ENCODE results near the gene AKR1E2. TPM values are rescaled to one million over a fixed set of nuclear protein-coding genes. Genes with fewer than 3 reads are reported as not detected.

Gene AKR1E2
- total and polyA plus RNA-seq, 9 of the 15 experiments (the other 6 are each of a cell fraction or from before 2014, with no cell fraction given), result 4.2 to 16.6 (median 9.8) TPM

- peak; percentile 56 for TF ChIP-seq VEZF1 (CRISPR knock-in tag; IDR thresholded peaks at IDR 0.05)
- no peak for TF ChIP-seq STAG1 (CRISPR knock-in tag; IDR thresholded peaks at IDR 0.05; ENCODE audit: borderline replicate concordance)
- TF ChIP-seq MCM7 (IDR thresholded peaks at IDR 0.05), result no peak
- peak; percentile 41 for TF ChIP-seq ZBTB1 (CRISPR knock-in tag; IDR thresholded peaks at IDR 0.05; ENCODE audit: borderline replicate concordance, low read depth)
- no peak for TF ChIP-seq SMARCE1 (IDR thresholded peaks at IDR 0.05)
- no peak for TF ChIP-seq RBM15 (IDR thresholded peaks at IDR 0.05; ENCODE audit: insufficient read depth, low read length)
- 0 out of 4 replicates have a peak, but pooled peaks of 1 of the 2 experiments have one; percentile 27 for TF ChIP-seq MNT (conservative IDR thresholded peaks at IDR 0.05)
- no peak for TF ChIP-seq HDGF (IDR thresholded peaks at IDR 0.05)
- TF ChIP-seq ZNF507 (tag; conservative IDR thresholded peaks at IDR 0.05), result no peak
- TF ChIP-seq XRCC4 (IDR thresholded peaks at IDR 0.05; ENCODE audit: extremely low read depth, insufficient read depth, insufficient read length), result no peak
- TF ChIP-seq CREB1 (IDR thresholded peaks at IDR 0.05), result no peak; the same call in 1 of the 2 replicates
- TF ChIP-seq CREB1 (CRISPR knock-in tag; IDR thresholded peaks at IDR 0.05), result no peak; the same call in 1 of the 2 replicates
- TF ChIP-seq E2F4 (CRISPR knock-in tag; IDR thresholded peaks at IDR 0.05; ENCODE audit: low read depth), result 0 out of 2 replicates have a peak, but pooled peaks have one; percentile 26
- TF ChIP-seq SAFB2 (IDR thresholded peaks at IDR 0.05; ENCODE audit: borderline replicate concordance, low read depth, low read length, severe bottlenecking), result no peak
- TF ChIP-seq BACH1 (tag; IDR thresholded peaks at IDR 0.05), result peak; percentile 93
- no peak for TF ChIP-seq SMAD3 (CRISPR knock-in tag; conservative IDR thresholded peaks at IDR 0.05)
- TF ChIP-seq BCOR (IDR thresholded peaks at IDR 0.05), result no peak; the same call in 1 of the 2 replicates
- TF ChIP-seq C11orf30 (IDR thresholded peaks at IDR 0.05; ENCODE audit: low read depth), result no peak
- peak; percentile 79 for TF ChIP-seq CHD2 (IDR thresholded peaks at IDR 0.05; ENCODE audit: low read depth, low read length)
- TF ChIP-seq TRIM24 (IDR thresholded peaks at IDR 0.05), result no peak; a peak in 1 of 4 replicates
- no peak for TF ChIP-seq ATF6 (CRISPR knock-in tag; IDR thresholded peaks at IDR 0.05)
- no peak for TF ChIP-seq ZNF174 (CRISPR knock-in tag; IDR thresholded peaks at IDR 0.05)
These were observed at the start of gene AKR1E2 (continued) for GRCh38 chr10:4825868-4826791.
